NCI-H2171 (cell line): ENCODE results near the gene PDX1.
"Not testable (repeated sequence)": the region's sequence is repeated elsewhere in the genome, so short reads cannot be mapped to it uniquely, and the experiment has no call there.

Source experiments
- DNase-seq: peaks from one replicate; lab custom pipeline; 2025; lab: John Stamatoyannopoulos, UW

Gene PDX1

GRCh38 chr13:27956576-27957300 lies 36.9 kb downstream of the PDX1 start:
- DNase-seq = no peak

GRCh38 chr13:27959976-27960361 lies 40.2 kb downstream of the PDX1 start:
- no peak for DNase-seq

GRCh38 chr13:27960362-27961226 lies 40.8 kb downstream of the PDX1 start:
- DNase-seq = no peak

- no peak for DNase-seq
Measured at GRCh38 chr13:27961227-27962085, 41.7 kb downstream of the PDX1 start.

- DNase-seq = no peak
Measured at GRCh38 chr13:27962128-27962841, 42.5 kb downstream of the PDX1 start.

GRCh38 chr13:27962982-27963381 lies 43.2 kb downstream of the PDX1 start:
- DNase-seq = no peak

GRCh38 chr13:27963491-27963890 lies 43.7 kb downstream of the PDX1 start:
- no peak for DNase-seq

GRCh38 chr13:27964206-27964605 lies 44.4 kb downstream of the PDX1 start:
- DNase-seq = not testable (repeated sequence)

GRCh38 chr13:27964741-27965323 lies 45.0 kb downstream of the PDX1 start:
- no peak for DNase-seq

- DNase-seq = no peak
Measured at GRCh38 chr13:27965343-27965739, 45.5 kb downstream of the PDX1 start.

- DNase-seq = no peak
Measured at GRCh38 chr13:27965740-27966640, 46.2 kb downstream of the PDX1 start.

GRCh38 chr13:27966641-27967202 lies 46.9 kb downstream of the PDX1 start:
- DNase-seq = no peak

GRCh38 chr13:27967203-27967735 lies 47.5 kb downstream of the PDX1 start:
- no peak for DNase-seq

- no peak for DNase-seq
Measured at GRCh38 chr13:27967736-27968315, 48.0 kb downstream of the PDX1 start.

- DNase-seq = no peak
Measured at GRCh38 chr13:27968316-27969081, 48.7 kb downstream of the PDX1 start.

GRCh38 chr13:27969082-27969865 lies 49.5 kb downstream of the PDX1 start, which contains the start of gene CDX2:
CDX2 (minus strand) TSS chr13:27969315; CDS start chr13:27969006, 309 bp downstream.
- DNase-seq = no peak

- no peak for DNase-seq
Measured at GRCh38 chr13:27969866-27970229, 50.0 kb downstream of the PDX1 start.
